Prostate gland (tissue), 2 donors: ENCODE measurements around the gene PTH2R.

Source experiments
- CTCF ChIP-seq, 4 experiments: fragments of 200-600 bp in 2 of 4; fragments of 450-650 bp in 2 of 4; sonication (generic) in 2 of 4; IDR thresholded peaks; 1 replicate in 3 of 4; 2 replicates in 1 of 4; pipeline ENCODE4 v1.5.1; 2016 to 2019; ENCODE audit warnings: antibody characterized with exemption in 4 of 4, mild to moderate bottlenecking in 2 of 4, moderate library complexity in 2 of 4
- POLR2A ChIP-seq: fragments of 450-650 bp; IDR thresholded peaks from one replicate; pipeline ENCODE4 v1.6.1; 2016; ENCODE audit warnings: antibody characterized with exemption, mild to moderate bottlenecking

- TF ChIP-seq CTCF (IDR thresholded peaks at IDR 0.05) (no peak), POLR2A (no peak)
These were observed 95.7 kb downstream of the PTH2R start for GRCh38 chr2:208502288-208502687.
